ENCODE results near the gene C19orf81. TPM values are rescaled to one million over a fixed set of nuclear protein-coding genes. Genes with fewer than 3 reads are reported as not detected.

C19orf81 gene
- total RNA-seq, 4 donors from 2014 or later: not detected

DNA sequence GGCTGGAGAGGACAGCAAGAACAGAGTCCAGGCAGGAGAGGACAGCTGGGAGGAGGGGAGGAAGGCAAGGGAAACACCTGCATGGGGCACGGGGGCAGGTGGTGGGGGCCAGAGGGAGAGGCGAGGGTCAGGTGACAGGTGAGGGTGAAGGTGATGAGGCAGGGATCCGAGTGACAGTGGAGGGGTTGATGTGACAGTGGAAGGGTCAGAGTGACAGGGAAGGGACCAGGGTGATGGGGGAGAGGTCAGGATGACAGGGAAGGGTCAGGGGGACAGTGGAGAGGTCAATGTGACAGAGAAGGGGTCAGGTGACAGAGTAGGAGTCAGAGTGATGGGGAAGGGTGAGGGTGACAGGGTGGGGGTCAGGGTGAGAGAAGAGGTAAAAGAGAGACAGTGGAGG lies 29.1 kb downstream of the C19orf81 start:
- Histone ChIP-seq H3K27ac (no peak overlapping the region), H3K4me3 (no peak overlapping the region), H3K9me3 (peaks cover 0 to 3% (median 0%) of the 10 kb centered on the region in 4 donors), H3K27me3 (no peaks in the 10 kb centered on the region), H3K4me1 (peaks cover 0 to 5% (median 0%) of the 10 kb centered on the region in 4 donors), H3K36me3 (no peaks in the 10 kb centered on the region)
- TF ChIP-seq POLR2A (IDR thresholded peaks at IDR 0.05) (no peak), CTCF (IDR thresholded peaks at IDR 0.05) (no peak)
- DNase-seq: no peak

- Histone ChIP-seq H3K4me3 (no peak overlapping the region), H3K27me3 (no peaks in the 10 kb centered on the region), H3K27ac (peak overlapping the region in 1 of 4 donors; percentile 42), H3K36me3 (no peaks in the 10 kb centered on the region), H3K9me3 (peaks cover 0 to 3% (median 0%) of the 10 kb centered on the region in 4 donors), H3K4me1 (peaks cover 0 to 5% (median 0%) of the 10 kb centered on the region in 4 donors)
- DNase-seq: peak; percentile 75 to 87 (median 77)
- no peak for TF ChIP-seq CTCF (IDR thresholded peaks at IDR 0.05)
- TF ChIP-seq POLR2A (IDR thresholded peaks at IDR 0.05): no peak
Measured at GRCh38 chr19:50679177-50680125, 30.2 kb downstream of the C19orf81 start.

DNA sequence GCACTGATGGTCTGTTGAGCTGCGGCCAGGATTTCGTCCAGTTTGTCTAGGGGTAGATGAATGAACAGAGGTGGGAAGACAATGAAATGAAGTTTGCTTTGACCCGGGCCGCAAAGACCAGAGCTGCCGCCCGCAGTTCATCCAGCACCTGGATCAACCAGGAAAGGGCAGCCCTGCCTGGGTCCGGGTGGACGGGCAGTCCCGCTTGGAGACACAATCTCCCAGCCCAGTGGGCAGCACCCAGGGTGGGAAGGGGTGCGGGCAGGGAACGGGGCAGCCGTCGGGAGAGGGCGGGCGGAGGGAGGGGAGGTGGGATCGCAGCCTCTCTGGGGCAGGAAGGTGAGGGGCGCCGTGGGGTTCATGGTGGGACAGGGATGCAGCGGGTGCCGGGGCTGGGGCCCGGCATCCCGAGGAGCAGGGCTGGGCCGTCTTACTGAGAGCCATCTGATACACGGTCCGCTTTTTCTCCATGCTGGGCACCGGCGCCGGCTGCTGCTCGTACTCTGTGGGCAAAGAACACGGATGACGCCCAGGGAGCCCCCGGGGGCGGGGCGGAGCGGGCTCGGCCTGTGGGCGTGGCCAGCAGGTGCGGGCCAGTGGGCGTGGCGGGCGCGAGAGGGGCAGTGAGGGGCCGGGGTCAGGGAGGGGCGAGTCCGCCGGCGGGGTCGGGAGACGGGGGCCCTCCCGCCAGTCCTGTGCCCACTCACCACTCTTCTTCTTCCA lies 37.2 kb downstream of the C19orf81 start:
- Histone ChIP-seq H3K4me3 (no peak overlapping the region), H3K36me3 (no peaks in the 10 kb centered on the region), H3K4me1 (no peaks in the 10 kb centered on the region), H3K27ac (no peak overlapping the region), H3K9me3 (no peaks in the 10 kb centered on the region), H3K27me3 (peaks cover 0 to 9% of the 10 kb centered on the region in 2 donors)
- DNase-seq: peak in 1 of 3 donors; percentile 22
- TF ChIP-seq POLR2A (IDR thresholded peaks at IDR 0.05) (no peak), CTCF (IDR thresholded peaks at IDR 0.05) (no peak)

GRCh38 chr19:50688766-50689165 lies 39.5 kb downstream of the C19orf81 start:
- H3K27ac ChIP-seq: no peak overlapping the region
- peak in 1 of 3 donors; percentile 27 for DNase-seq
- H3K27me3 ChIP-seq: peaks cover 0 to 15% of the 10 kb centered on the region in 2 donors
- H3K36me3 ChIP-seq: no peaks in the 10 kb centered on the region
- TF ChIP-seq CTCF (IDR thresholded peaks at IDR 0.05) (no peak), POLR2A (IDR thresholded peaks at IDR 0.05) (no peak)
- no peak overlapping the region for H3K4me3 ChIP-seq
- H3K9me3 ChIP-seq: no peaks in the 10 kb centered on the region
- no peaks in the 10 kb centered on the region for H3K4me1 ChIP-seq

DNA sequence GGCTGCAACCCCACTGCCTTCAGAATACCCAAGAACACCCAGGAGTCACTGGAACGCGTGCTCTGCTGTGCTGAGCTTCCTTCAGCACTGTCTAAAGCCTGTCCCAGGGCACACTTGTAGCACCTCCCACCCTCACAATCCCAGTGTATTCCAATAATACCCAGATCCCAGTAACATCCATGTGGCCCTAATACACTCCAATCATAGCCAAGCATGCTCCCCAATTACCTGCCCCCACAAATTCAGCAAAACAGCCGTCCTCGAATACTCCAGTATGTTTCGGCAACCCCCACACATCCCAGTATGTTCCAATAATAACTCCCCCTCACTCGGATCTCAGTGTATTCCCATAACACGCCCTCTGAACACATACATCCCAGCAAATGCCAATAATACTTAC lies 41.2 kb downstream of the C19orf81 start:
- Histone ChIP-seq H3K36me3 (no peaks in the 10 kb centered on the region), H3K4me1 (no peaks in the 10 kb centered on the region), H3K27ac (no peak overlapping the region), H3K4me3 (no peak overlapping the region), H3K27me3 (peaks cover 0 to 24% of the 10 kb centered on the region in 2 donors), H3K9me3 (peaks cover 0 to 3% (median 0%) of the 10 kb centered on the region in 4 donors)
- TF ChIP-seq POLR2A (IDR thresholded peaks at IDR 0.05): no peak
- no peak for TF ChIP-seq CTCF (IDR thresholded peaks at IDR 0.05)
- DNase-seq: no peak

Measured in Peyer's patch (tissue), 4 donors.